Stimulated activated naive CD4-positive, alpha-beta T cell (primary cell): ENCODE results near the gene MOG.
"Not testable (repeated sequence)": the region's sequence is repeated elsewhere in the genome, so short reads cannot be mapped to it uniquely, and the experiment has no call there.

ENCODE experiments used
- DNase-seq, 6 experiments: peaks; one replicate each; lab custom pipeline; 2025; lab: John Stamatoyannopoulos, UW

Gene MOG

DNA sequence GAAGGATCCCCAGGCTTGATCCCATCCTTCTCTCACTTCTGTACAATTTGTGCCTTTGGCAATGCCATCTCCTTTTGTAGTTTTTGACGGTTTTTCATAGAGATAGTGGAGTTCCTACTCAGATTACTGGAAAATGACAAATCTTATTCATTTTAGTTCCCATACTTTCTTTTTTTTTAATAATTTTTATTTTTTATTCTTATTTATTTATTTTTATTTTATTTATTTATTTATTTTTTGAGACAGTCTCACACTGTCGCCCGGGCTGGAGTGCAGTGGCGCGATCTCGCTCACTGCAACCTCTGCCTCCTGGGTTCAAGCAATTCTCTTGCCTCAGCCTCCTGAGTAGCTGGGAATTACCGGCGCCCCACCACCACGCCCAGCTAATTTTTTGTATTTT is 19.6 kb upstream of the MOG start:
- no peak for DNase-seq

DNA sequence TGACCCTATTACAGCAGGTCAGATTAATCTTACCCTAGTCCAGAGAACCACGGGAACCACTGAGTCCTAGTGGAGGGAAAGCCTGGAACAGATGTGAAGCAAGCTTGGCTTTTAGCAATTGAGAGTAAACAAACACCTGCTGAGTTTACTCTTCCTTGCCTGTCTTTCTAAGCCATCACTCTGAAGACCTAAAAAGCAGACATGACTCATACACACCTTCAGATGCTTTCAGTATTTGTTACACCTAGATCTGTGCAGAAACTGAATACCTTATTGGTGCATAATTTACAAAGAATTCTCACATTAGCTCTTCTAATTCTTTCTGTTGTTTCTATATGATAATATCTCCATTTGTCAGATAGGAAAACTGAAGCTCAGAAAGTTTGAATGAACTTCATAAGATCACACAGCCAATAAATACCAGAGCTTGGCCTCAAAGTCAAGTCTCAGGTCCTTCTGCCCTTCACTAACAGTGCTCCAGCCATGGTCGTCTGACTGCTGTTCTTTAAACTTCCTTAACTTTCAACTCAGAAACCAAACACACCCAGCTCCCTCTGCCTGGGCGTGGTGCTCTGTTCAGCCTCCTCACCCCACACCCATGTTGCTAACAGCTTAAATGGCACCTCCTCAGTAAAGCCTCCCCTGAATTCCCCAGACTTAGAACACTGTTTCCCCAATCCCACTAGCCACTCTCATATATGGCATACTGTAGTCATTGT is 15.3 kb upstream of the MOG start:
- peak in 5 of 6 experiments; percentile 12 to 48 (median 37) for DNase-seq

DNA sequence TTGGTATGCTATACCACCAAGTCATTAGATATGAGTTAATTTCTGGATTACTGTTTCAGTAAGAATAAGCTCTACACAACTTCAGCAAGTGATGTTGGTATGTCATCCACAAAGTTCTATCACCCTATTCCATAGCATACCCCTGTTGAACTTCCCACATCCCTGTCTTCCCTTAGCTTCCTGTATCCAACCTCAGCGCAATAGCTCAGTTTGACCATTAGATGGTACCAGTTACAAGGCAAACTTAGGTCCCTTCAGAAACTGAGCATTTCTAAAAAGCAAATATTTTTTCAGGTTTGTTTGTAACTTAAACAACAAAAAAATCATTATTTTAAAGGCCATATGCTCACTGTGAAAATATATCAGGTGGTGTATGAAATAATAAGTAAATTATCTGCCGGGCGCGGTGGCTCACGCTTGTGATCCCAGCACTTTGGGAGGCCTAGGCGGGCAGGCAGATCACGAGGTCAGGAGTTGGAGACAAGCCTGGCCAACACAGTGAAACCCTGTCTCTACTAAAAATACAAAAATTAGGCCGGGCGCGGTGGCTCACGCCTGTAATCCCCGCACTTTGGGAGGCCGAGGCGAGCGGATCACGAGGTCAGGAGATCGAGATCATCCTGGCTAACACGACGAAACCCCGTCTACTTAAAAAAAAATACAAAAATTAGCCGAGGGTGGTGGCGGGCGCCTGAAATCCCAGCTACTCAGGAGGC is 8.8 kb upstream of the MOG start:
- no peak for DNase-seq

DNA sequence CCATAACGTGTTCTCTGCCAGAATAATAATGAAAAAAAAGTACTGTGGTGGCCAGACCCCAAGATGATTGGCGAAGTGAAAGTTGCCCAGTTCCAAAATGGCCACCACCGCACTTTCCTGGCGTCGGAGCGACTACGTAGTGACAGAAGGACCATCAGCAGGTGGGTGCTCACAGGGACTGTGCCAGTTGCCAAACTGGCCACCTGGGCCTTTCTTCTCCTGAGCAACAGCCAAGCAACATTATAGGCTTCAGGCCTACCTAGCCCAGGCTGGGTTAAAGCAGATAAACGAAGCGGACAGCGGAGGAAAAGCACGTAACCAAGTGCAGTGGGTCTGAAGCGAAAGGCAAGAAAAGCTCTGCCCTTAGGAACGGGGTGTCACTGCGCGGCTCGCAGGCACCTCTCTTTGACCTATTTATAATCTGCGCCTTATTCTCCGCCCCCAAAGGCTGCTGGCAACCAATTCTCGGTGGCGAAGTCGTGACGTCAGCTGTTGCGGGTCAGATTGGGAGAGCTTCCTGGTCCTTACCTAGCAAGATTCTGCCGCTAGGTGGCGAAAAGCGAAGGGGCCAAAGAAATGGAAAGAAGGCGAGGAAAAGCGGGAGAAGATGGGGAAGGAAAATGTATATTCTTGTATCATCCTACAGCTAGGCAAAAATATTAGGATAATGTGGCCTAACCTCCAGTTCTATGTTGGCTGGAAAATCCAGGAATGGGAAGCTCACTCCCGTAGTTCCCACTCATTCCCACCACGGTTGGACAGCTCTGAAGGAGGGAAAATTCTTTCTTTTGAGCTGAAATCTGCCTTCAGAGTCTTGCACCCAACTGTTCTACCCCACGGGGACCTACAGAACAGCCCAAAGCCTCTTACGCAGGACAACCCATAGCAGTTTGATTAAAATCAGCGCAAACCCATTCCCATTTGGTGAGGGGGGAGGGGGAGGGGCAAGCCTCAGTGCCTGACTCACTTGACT is 6.9 kb upstream of the MOG start:
- peak; percentile 91 to 98 (median 97) for DNase-seq

DNA sequence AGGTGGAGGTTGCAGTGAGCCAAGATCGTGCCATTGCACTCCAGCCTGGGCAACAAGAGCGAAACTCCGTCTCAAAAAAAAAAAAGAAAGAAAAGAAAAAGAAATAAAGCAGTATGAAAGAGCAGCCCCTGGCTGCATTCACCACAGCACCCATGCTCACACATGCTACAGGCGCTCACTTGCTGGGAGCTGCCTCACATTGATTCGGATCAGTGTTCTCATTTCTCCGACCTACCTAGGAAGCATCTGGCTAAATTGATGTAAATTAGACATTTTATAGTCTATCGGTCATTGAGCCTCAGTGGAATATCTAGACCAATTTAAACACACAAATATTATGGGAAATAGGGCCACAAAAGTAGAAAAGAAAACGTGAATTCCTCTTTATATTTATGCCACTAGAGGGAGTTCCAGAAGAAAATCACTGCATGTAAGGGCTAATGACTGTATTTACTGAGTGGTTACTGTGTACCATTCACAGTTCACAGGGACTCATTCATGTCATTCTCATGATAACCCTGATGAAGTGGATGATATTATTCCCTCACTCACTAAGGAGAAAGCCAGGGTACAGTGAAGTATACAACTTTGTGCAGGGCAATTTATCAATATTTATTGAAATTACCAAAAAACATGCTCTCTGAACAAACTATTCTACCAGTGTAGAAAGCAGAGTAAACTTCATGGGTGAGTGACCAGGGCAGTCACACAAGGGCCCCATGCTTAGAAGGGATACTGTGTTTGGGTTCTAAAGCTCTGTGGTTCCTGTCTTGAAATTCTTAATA is 5.3 kb upstream of the MOG start:
- DNase-seq, result peak in 3 of 6 experiments; percentile 16 to 64 (median 37)

DNA sequence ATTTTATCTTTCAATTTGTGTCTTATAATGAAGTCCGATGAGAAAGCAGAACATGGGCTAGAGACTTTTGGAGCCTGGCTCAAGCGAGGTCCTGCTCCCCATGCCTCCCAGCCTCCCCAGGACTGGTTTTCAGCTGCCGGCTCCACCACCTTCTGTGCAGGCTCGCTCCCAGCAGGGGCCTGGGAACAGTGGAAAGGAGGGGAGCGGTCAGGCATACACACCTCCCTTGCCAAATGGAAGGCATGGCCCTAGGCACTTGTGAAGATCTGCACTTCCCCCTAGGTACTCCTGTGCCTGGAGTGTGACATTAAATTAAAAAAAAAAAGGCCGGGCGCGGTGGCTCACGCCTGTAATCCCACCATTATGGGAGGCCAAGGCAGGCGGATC is 4.7 kb upstream of the MOG start:
- DNase-seq, result no peak

DNA sequence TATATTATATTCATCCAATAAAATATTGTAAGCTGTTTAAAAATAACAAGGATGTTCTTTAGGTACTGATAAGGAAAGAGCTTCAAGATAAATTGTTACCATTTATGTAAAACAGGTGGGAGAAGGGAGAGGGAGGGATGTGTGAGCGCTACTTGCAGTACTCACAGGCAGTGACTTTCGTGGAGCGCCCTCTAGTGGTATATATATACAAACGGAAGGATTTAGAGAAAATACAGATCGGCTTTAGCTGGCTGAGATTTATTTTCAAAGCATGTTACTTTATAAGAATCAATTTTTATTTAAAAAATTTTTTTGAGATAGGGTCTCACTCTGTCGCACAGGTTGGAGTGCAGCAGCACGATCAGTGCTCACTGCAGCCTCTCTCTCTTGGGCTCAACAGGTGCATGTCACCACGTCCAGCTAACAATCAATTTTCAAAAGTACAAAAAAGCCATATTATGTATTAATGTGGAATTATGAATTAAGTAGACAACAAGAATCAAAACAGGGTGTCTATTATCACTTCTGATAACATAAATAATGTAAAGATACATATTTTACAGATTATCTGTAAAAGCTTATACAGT is 3.3 kb upstream of the MOG start:
- peak in 5 of 6 experiments; percentile 9 to 75 (median 32) for DNase-seq

DNA sequence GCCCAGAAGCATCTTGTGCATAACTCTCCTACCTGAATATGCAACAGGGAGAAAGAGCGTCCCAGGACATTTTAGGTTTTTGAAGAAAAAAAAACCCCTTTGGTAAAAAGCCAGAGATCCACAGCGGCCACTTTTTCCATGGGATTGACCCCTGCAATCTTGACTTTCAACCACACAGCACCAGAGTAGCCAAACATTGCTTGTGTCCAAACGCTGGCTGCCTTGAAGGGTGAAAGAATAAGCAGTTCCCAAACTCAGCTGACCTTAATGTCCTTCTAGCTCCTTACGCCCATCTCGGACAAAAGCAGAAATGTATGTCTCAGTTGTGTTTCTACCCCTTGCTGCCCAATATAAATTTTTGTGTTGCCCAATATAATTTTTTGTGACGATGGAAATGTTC is 1.2 kb upstream of the MOG start:
- DNase-seq, result no peak

DNA sequence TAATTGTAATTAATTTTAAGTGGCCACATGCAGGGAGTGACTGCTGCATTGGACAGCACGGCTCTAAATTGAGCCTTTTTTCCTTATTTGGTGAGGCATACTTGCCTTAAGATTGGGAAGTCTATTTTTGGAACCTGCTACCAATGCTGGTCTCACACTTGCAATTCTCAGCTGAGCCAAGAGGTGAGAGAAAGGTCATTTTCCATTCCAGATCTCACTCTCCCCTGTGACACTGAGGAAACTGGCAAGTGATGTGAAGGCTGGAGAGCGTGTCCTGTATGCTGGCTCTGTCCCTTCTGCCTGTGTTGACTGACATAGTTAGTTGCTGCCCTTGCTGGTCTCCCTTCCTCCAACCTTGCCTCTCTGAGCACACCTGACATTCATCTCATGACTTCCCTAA is 735 bp upstream of the MOG start:
- no peak for DNase-seq

DNA sequence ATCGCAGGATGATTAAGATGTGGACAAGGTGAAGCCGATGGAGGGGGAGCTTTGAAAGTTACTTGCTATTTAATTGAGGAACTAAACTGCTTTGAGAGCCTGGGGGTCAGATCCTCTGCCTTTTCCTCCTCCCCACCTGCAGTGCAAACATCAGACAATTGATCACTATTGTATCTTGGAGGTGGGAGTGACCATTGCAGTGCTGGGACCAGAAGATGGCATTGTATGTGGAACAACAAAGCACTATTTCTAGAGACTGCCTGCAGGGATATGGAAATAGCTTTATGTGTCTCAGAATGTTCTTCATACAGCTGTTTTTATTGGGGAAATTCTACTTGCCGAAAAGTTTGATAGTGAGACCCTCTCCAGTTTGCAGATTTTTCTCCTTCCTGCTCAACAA is 4.2 kb downstream of the MOG start:
- DNase-seq, result no peak

DNA sequence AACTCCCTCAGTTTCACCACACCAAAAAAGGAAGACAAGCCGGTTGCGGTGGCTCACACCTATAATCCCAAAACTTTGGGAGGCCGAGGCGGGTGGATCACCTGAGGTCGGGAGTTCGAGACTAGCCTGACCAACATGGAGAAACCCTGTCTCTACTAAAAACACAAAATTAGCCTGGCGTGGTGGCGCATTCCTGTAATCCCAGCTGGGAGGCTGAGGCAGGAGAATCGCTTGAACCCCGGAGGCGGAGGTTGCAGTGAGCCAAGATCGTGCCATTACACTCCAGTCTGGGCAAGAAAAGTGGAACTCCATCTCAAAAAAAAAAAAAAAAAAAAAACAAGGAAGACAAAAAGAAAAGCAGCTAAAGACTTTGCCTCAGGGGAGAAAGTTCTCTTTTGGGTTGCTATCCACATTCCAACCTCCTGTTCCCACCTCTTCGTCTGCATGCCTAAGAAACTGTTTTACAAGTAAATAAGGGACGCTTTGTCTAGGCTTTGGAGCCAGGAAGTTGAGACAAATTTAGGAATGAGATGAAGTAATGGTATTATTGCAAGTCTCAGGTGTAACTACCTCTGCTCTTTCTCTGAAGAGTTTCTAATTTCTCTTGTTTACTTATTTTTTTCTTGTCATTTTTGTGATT is 4.7 kb downstream of the MOG start:
- not testable (repeated sequence) for DNase-seq

DNA sequence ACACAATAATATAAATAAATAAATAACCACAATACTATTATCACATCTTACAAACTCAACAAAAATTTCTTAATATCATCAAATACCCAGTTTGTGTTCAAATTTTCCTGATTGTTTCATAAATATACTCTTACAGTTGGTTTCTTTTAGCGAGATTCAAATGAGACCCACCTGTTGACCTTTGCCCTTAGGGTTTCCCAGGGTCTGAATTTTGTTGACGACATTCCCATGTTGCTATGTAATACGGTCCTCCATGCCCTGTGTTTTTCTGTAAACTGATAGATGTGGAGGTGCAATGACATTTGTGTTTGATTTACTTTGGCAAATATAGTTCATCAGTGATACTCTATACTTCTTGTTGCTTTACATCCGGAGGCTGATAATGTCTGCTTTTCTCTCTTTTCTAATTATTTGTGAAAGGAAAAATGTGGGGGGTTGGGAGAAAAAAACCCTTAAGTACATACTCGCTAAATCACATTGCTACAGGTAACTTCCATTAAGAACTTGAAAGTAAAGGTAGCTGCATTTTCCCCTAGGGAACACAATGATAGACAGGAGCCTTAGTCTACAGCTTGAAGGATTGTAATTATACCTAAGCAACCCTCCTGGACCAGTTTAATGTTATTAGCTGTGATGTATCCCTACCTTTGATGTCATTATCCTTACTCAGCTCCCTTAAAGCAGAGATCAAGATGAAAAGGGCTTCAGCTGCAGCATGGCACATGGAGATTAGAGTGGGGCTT is 6.6 kb downstream of the MOG start:
- no peak for DNase-seq

DNA sequence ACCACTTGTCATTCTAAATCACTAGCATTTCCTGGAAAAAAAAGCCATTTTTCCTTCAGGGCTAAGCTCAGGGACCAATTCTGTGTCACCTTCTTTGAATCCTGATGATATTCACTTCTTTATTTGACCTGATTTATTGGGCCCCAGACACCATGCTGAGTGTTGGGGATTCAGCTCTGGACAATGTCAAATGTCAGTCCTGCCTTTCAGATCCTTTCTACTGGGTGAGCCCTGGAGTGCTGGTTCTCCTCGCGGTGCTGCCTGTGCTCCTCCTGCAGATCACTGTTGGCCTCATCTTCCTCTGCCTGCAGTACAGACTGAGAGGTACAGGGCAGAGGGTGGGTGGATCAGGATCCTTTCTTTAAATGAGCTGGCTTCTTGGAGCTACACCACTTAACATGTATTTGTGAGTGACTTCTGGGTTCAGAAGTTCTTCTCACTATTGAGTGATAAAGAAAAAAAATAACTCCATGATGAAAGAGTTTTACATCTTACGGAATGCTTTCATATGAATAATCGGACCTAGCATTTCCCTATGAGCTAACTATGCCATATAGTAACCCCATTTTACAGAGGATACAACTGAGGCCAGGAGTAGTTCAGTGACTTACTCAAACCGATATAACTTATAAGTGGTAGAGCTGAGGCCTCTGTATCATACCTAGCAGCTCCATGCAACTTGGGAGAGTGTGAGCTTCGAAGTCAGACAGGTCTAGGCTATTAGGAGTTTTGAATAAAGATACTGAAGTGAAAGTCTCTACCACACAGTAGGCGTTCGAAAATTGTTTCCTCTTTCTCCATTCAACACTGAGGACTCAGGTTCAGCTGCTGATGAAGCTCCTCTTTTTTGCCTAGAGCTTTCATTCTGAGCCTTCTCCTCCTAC is 9.3 kb downstream of the MOG start:
- no peak for DNase-seq

DNA sequence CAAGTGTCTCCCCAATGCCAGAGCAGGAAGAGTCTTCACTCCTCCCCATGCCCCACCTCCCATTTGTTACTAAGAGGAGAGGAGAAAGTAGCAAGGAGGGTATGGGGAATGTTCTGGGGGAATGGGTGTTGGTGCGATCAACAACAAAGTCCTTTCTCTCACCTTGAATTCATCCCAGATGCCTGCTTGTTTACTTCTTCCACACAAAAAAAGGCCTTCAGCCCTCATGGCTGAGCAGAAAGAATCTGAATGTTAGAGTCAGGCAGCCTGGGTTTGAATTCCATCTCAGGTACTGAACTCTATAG is 9.9 kb downstream of the MOG start:
- DNase-seq, result no peak

DNA sequence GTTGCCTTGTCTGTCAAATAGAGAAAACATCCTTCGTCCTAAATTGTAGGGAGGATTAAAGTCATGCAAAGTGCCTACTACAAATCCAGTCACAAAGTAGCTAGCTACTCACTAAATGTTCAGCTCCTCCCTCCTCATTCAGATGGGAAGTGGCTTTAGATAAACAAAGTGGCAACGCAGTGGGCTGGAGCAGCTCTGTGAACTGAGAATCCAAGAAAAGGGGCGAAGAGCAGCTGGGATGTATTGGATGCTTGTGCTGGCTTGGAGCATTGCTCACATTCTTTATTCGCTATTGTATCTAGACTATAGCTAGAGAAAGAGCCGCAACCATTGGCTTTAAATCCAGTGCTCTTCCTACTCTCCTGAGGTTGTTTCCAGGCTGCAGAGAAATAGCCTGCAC is 10.3 kb downstream of the MOG start:
- DNase-seq, result no peak

DNA sequence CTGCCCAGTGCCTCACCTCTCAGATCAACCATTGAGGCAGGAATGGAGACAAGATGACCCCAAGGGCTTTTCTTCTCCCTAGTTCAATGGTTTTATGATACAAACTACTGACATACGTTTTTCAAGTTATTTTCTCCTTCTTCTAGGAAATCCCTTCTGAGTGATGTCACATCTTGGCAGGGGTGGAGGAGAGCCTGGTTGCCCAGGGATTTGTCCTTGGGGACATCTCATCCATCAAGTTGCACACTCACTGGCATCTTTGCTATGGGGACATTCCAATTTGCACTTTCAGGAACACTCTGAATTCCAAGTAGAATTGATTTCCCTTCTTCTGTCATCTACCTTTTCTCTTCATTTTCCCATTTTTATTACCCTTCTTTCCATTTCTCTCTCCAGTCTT is 14.1 kb downstream of the MOG start:
- no peak for DNase-seq

DNA sequence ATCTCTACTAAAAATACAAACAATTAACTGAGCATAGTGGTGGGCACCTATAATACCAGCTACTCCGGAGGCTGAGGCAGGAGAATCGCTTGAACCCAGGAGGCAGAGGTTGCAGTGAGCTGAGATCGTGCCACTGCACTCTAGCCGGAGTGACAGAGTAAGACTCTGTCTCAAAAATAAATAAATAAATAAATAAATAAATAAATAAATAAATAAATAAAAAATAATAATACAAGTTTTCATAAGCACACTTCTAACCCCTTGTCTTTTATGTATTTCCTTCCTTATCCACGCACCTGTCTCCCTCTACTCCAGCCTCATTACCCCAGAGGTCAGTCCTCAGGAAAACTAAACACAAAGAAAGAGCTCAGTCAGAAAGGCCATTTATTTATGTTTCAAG is 15.2 kb downstream of the MOG start:
- not testable (repeated sequence) for DNase-seq

DNA sequence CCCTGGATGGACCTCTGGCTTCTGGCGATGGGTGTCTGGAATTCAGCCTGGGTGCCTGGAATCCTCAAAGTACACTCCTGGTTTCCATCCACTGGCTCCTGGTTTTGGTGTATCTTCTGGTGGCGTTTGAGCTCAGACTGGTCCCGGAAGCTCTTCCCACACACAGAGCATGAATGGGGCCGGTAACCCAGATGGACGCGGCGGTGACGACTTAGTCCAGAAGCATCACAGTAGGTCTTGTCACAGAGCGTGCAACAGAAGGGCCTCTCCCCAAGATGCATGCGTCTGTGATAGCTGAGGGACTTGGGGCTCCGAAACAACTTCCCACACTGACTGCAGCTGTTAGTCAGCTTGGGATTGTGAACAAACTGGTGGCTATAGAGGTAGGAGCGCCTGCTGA is 16.3 kb downstream of the MOG start:
- no peak for DNase-seq

DNA sequence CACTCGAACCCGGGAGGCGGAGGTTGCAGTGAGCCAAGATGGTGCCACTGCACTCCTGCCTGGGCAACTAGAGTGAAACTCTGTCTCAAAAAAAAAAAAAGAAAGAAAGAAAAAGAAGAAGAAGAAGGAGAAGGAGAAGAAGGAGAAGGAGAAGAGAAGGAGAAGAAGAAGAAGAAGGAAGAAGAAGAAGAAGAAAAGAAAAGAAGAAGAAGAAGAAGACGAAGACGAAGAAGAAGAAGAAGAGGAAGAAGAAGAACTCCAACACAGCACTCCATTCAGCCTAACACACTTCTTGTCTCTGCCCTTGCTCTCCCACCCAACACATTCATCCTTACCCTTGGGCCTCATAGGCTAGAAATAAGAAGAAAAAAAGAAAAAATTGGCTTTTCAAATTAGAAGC is 17.1 kb downstream of the MOG start:
- DNase-seq, result no peak
